GM12872 (cell line): ENCODE results near the gene KLF11.

Experiments
- TF ChIP-seq, protein P1 (sequence below): IDR thresholded peaks from 3 replicates; pipeline ENCODE4 v1.5.1; 2011; ENCODE audit warnings: low read depth, mild to moderate bottlenecking, low read length, moderate library complexity; ENCODE audit not compliant: insufficient read depth

KLF11 gene

GRCh38 chr2:10063566-10063965 lies 20.2 kb downstream of the KLF11 start:
- TF ChIP-seq, protein P1, sequence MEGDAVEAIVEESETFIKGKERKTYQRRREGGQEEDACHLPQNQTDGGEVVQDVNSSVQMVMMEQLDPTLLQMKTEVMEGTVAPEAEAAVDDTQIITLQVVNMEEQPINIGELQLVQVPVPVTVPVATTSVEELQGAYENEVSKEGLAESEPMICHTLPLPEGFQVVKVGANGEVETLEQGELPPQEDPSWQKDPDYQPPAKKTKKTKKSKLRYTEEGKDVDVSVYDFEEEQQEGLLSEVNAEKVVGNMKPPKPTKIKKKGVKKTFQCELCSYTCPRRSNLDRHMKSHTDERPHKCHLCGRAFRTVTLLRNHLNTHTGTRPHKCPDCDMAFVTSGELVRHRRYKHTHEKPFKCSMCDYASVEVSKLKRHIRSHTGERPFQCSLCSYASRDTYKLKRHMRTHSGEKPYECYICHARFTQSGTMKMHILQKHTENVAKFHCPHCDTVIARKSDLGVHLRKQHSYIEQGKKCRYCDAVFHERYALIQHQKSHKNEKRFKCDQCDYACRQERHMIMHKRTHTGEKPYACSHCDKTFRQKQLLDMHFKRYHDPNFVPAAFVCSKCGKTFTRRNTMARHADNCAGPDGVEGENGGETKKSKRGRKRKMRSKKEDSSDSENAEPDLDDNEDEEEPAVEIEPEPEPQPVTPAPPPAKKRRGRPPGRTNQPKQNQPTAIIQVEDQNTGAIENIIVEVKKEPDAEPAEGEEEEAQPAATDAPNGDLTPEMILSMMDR = no peak

DNA sequence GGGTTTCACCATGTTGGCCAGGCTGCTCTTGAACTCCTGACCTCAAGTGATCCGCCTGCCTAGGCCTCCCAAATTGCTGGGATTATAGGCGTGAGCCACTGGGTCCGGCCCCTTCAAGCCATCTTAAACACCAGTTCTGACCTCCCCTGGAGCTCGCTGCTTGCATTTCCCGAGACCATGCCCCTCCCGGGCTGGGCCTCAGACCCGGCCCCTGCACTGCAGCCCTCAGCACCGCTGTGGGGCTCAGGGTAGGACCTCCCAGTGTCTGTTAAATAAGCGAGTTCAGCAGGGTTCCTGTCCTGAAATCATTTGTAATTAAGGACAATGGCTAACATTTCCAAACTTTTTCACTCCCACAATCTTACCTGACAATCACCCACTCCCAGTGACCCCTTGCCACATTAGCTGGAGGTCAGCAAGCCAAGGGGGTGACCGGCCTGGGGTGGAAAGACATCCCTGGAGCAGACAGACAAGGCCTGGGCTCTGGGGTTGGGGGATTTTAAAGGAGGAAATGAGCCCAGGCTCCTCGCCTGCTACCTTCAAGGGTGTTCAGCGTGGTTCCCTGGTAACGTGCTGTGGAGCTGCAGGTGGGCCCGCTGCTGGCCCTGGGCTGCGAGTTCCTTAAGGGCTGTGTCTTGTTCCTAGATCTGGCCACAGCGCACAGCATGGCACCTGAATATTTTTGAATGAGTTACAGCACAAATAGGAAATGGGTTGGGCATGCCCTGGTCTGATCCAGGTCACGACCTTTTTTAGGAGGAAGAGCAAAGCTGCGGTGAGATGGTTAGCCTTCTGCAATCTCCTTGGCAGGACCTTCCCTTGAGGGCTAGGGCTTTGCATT lies 21.8 kb downstream of the KLF11 start:
- TF ChIP-seq, protein P1 = no peak

GRCh38 chr2:10065773-10066055 lies 22.4 kb downstream of the KLF11 start:
- TF ChIP-seq, protein P1 = no peak

- TF ChIP-seq, protein P1 = no peak
These were observed 24.0 kb downstream of the KLF11 start for GRCh38 chr2:10067330-10067729.

GRCh38 chr2:10067881-10068280 lies 24.5 kb downstream of the KLF11 start:
- TF ChIP-seq, protein P1 = no peak

GRCh38 chr2:10071176-10071575 lies 27.8 kb downstream of the KLF11 start:
- TF ChIP-seq, protein P1 = no peak

DNA sequence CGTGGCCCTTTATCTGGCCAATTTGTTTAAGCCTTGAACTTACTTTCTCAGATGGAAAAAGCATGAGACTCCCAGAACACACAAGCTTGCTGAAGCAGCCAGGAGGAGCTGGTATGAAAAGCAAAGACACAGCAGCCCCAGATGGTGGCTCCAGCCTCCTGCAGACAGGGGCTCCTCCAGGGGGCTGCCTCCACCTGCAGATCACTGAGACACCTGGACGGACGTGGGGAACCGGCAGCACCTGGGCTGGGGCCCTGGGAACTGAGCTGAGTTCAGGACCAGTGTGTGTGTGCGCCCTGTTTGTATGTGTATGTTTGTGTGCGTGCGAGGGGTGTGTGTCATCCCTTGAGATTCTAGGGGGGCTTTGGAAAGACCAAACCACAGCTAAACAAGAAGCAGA lies 28.2 kb downstream of the KLF11 start:
- TF ChIP-seq, protein P1 = no peak
